Activated CD8-positive, alpha-beta memory T cell treated with anti-CD3 and anti-CD28 coated beads for 48 hours (primary cell): ENCODE measurements around the gene LRRC32.

Experiments
- DNase-seq, 3 experiments: peaks; one replicate each; pipeline ENCODE4 v3.0.0-alpha.2; 2020; ENCODE audit warnings: low read depth in 2 of 3, low spot score in 2 of 3

Gene LRRC32

DNA sequence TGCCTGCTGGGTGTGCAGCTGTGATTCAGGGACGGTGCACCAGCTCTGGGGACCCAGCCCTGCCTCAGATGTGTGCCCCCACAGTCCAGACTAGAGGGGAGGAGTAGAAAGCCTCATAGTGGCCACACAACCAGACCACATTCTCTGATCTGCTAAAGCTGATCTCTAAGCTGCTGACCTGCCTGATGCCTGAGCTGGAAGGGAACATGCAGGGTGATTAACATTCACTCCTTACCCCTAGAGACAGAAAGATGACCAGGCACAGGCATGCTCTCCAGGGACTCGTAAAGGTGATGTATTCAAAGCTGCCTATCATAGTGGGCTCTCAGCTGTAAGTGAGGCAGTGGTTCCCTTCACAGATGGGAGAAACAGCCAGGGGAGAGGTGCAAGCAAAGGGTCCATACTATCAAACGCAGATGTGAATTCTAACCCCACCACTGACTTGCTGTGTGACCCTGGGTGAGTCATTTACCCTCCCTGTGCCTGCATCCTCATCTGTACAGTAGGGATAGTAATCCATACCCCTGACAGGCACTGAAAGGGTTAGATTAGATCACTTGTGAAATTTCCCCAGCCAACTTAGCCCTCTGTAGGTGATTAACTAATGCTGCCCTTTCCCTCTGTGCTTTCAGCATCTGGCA, 29.0 kb upstream of the LRRC32 start:
- no peak for DNase-seq

- DNase-seq: no peak
Observed at GRCh38 chr11:76698321-76699043, 27.9 kb upstream of the LRRC32 start.

GRCh38 chr11:76696756-76697155, 26.2 kb upstream of the LRRC32 start:
- no peak for DNase-seq

DNA sequence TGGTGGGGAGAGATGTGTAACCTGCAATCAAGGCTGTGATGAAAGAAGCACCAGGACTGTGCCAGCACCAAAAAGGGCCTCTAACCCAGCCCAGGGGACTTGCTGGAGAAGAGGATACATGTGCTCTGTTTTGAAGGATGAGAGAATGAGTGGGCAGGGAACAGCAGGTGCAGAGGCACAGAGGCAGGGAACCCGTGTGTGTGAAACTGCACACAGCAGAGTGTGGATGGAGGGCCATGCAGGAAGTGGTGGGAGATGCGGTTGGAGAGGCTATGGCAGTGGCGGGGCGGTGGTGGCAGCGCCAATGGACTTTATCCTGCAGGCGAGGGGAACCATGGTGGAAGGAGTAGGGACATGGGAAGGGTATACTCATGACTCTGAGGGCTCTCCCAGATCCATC, 25.2 kb upstream of the LRRC32 start:
- DNase-seq: no peak

GRCh38 chr11:76695133-76695532, 24.6 kb upstream of the LRRC32 start:
- no peak for DNase-seq

DNA sequence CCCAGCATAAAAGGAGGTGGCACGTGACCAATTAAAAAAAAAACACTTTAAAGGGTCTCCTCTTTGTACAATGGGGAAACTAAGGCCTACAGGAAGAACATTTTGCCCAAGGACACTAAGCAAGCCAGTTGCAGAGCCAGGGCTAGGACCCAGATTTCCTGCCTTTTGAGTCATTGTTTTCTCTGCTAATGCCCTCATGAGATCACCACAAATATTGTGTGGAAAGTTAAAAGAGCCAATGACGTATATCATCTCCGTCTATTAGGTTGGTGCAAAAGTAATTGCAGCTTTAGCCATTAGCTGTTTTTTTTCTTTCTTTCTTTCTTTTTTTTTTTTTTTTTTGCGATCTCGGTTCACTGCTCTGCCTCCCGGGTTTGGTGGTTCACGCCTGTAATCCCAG, 24.1 kb upstream of the LRRC32 start:
- no peak for DNase-seq

- DNase-seq: no peak
Observed at GRCh38 chr11:76693806-76694205, 23.3 kb upstream of the LRRC32 start.

DNA sequence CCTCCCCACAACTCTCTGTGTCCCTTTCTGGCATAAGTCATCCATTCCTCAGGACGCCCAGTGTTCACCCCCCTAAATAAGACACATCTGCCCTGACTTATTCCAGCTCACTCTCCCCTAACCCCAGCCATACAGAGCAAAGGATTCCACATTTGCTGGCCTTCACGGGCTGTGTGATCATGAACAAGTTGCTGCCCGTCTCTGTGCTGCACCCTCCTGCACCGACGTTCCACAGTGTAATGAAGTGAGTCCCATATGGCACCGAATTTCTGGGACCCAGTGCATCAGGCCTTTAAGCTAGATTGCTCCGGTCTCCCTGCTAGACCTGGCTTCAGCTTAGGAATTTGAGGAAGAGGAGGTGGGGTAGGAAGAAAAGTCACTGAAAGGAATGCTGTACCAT, 22.4 kb upstream of the LRRC32 start:
- DNase-seq: no peak

- DNase-seq: no peak
Observed at GRCh38 chr11:76691655-76692054, 21.1 kb upstream of the LRRC32 start.

- DNase-seq: no peak
Observed at GRCh38 chr11:76690736-76691135, 20.2 kb upstream of the LRRC32 start.

DNA sequence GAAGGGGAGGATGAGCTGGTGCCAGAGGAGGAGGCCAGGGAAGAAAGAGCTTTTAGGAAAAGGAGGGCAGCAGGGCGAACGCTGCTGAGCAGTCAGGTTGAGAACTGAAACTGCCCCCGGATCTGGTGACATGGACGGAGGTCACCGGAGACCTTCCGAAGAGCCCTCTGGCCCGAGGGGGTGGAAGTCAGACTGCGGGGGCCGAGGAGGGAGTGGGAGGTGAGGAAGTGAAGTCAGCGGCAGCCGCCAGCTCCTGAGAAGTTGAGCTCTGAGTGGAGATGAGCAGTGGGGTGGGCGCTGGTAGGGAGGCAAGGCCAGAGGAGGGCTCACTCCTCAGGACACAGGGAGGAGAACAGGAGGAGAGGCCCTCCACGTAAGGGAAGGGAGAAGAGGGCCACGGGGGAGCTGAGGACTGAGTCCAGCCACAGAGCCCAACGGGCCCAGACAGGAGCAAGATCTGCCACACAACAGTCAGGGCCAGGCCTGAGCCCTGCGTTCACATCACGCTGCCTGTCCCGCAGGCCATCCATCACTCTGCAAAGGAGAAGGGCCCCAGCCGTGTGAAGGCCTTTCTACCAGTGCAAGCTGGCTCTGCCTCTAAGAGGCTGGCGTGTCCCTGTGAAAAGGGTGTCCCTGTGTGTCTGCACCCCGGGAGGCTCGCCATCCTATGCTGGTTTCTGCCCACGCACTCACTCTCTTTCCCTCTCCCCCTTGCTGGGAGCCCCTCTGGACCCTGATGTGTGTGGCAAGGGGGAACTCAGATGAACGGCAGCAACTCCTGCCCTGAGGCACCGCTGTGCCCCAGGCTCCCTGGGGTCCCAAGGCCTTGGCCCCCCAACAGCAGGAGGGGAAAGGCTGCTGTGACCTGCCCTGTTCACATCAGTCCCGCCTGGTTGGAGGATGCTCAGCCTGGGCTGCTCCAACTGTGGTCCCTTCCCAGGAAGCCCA, 19.0 kb upstream of the LRRC32 start:
- DNase-seq: no peak

- DNase-seq: no peak
Observed at GRCh38 chr11:76688146-76688545, 17.6 kb upstream of the LRRC32 start.

GRCh38 chr11:76686261-76687079, 15.9 kb upstream of the LRRC32 start:
- no peak for DNase-seq

GRCh38 chr11:76685831-76686230, 15.3 kb upstream of the LRRC32 start:
- no peak for DNase-seq

DNA sequence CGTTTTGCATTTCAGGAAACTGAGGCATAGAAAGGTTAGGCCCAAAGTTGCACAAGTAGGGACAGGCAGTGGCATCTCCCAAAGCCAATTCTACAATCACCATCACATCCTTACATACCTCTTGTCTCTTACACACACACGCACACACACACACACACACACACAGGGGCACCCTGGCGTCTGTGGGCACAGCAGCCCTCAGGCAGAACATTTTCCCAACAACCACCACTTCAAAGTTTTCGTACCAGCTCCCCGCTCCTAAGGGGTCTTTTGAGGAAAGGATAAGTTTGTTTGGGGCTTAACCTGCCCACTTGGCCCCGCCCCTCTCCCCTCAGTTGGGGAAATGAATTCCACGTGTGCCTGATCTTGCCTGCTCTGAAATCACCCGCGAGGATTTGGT, 14.7 kb upstream of the LRRC32 start:
- DNase-seq: no peak

- DNase-seq: no peak
Observed at GRCh38 chr11:76684516-76684915, 14.0 kb upstream of the LRRC32 start.

DNA sequence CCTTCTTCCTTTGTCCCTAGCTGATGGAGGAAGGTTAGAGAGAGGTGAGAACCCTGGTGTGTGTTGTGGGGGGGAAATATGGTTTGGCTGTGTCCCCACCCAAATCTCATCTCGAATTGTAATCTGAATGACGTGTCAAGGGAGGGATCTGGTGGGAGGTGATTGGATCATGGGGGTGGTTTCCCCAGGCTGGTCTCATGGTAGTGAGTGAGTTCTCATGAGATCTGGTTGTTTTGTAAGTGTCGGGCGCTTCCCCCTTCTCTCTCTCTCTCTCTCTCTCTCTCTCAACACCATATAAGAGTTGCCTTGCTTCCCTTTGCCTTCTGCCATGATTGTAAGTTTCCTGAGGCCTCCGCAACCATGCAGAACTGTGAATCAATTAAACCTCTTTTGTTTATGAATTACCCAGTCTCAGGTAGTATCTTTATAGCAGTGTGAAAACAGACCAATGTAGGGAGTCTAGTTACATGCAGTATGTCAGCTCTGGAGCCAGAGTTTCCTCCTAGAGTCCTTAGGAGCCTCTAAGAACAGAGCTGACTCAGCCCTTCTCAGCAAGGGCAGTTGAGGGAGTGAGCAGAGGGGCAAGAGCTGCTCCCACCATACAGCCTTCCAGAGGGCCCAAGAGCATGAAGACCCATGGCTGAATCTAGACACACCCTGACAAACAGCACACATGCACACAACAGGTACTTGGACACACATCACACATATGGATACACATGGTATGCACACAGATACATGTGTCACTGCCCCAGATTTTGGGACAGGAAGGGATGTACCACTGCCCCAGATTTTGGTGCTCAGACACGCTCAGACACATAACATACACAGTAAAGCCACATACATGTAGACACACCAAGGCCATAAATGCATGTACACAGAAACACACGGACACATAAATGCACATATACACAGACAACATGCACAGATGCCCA, 12.9 kb upstream of the LRRC32 start:
- DNase-seq: no peak

- DNase-seq: no peak
Observed at GRCh38 chr11:76682684-76683083, 12.1 kb upstream of the LRRC32 start.

- no peak for DNase-seq
Observed at GRCh38 chr11:76682106-76682505, 11.6 kb upstream of the LRRC32 start.
